OCI-LY1 (cell line): ENCODE data around the gene CIPC.

Source experiments
- EZH2 ChIP-seq: fragments of 200-600 bp; sonication (generic), shearing (Covaris generic); IDR thresholded peaks from 2 replicates; pipeline ENCODE4 v1.8.0; 2017; ENCODE audit warnings: borderline replicate concordance, mixed run types, mild to moderate bottlenecking, antibody characterized with exemption, low read length, moderate library complexity, mixed read lengths
- TF ChIP-seq, protein P1 (sequence below): fragments of 200-600 bp; sonication (generic), shearing (Covaris generic); IDR thresholded peaks from 2 replicates; pipeline ENCODE4 v1.5.1; 2017; ENCODE audit warnings: mild to moderate bottlenecking, antibody characterized with exemption, low read length, moderate library complexity, mixed read lengths

DNA sequence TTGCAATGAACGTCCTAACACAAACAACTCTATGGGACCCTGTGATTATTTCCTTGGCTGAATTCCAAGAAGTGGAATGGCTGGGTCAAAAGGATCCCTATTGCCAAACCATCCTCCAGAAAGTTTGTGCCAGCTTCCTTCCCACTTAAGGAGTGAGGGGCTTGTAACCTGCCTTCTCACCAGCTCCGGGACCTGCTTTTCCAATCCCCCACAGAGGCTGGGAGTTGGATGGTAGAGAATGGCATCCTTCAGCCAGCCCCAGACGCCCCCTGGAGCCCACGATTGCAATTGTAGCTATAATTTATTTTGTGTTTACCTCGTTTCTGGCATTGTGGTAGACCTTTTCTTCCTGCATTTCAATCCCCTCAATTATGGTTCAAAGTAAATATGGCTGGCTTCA is 53.2 kb downstream of the CIPC start:
- no peak for TF ChIP-seq EZH2
- TF ChIP-seq, protein P1, sequence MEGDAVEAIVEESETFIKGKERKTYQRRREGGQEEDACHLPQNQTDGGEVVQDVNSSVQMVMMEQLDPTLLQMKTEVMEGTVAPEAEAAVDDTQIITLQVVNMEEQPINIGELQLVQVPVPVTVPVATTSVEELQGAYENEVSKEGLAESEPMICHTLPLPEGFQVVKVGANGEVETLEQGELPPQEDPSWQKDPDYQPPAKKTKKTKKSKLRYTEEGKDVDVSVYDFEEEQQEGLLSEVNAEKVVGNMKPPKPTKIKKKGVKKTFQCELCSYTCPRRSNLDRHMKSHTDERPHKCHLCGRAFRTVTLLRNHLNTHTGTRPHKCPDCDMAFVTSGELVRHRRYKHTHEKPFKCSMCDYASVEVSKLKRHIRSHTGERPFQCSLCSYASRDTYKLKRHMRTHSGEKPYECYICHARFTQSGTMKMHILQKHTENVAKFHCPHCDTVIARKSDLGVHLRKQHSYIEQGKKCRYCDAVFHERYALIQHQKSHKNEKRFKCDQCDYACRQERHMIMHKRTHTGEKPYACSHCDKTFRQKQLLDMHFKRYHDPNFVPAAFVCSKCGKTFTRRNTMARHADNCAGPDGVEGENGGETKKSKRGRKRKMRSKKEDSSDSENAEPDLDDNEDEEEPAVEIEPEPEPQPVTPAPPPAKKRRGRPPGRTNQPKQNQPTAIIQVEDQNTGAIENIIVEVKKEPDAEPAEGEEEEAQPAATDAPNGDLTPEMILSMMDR: peak; percentile 72
